ENCODE results near the gene ANKS1A. TPM values are rescaled to one million over a fixed set of nuclear protein-coding genes. Genes with fewer than 3 reads are reported as not detected.

Gene ANKS1A
- total RNA-seq, 2 experiments from 2014 or later, result 6.0 to 6.7 TPM

DNA sequence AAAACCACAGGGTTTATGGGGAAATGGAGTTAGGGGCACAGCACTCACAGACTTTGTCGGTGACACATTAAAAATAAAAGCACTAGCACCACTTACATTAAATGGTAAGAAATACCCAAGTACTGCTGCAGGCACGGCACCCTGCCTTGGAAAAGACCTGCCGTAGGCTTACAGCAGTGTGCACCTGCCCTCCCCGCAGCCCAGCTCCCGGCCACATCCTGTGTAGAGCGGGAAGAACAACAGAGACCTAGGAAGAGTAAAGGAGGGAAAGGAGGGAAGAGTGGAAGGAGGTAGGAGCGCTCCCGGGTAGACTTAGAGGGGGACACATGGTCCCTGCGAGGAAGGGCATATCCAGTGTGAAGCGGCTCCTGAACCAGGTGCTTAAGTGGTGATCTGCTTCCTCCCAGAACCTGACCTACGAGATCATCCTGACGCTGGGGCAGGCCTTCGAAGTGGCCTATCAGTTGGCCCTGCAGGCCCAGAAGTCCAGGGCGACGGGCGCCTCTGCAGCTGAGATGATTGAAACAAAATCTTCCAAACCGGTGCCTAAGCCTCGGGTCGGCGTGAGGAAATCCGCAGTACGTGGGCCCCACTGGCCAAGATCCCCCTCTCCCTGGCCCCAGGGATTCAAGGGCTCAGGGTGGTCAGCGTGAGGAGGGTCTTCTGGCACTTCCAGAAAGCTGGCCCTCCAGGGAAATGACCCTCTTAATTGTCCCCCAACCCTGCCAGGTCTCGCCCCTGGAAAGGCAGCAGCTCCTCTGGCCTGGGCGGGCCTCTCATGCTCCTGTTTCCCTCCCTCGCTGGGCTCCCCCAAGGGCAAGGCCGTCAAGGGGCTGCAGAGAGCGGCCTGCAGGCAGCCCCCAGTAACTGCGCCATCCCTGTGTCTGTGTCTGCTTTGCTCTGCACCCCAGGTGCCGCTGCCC is 196.6 kb downstream of the ANKS1A start:
- intact Hi-C loops (cut with micrococcal nuclease), result no loop called here
- POLR2A ChIA-PET, result no interaction called here
- no peaks in the 10 kb centered on the region for H3K4me1 Mint-ChIP-seq (ENCODE audit: low read depth)
- CTCF ChIA-PET, result interaction anchor here (0.6 kb wide), 1 partner anchor 20 kb away, joined by 3 read pairs; no protein-coding TSS in a partner anchor
- TF ChIP-seq, protein P1, sequence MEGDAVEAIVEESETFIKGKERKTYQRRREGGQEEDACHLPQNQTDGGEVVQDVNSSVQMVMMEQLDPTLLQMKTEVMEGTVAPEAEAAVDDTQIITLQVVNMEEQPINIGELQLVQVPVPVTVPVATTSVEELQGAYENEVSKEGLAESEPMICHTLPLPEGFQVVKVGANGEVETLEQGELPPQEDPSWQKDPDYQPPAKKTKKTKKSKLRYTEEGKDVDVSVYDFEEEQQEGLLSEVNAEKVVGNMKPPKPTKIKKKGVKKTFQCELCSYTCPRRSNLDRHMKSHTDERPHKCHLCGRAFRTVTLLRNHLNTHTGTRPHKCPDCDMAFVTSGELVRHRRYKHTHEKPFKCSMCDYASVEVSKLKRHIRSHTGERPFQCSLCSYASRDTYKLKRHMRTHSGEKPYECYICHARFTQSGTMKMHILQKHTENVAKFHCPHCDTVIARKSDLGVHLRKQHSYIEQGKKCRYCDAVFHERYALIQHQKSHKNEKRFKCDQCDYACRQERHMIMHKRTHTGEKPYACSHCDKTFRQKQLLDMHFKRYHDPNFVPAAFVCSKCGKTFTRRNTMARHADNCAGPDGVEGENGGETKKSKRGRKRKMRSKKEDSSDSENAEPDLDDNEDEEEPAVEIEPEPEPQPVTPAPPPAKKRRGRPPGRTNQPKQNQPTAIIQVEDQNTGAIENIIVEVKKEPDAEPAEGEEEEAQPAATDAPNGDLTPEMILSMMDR (IDR thresholded peaks at IDR 0.05), result no peak
- H3K36me3 Mint-ChIP-seq (ENCODE audit: low read depth), result peaks cover 2% of the 10 kb centered on the region
- H3K9me3 Mint-ChIP-seq, result no peaks in the 10 kb centered on the region
- DNase-seq (no peak), ATAC-seq (no peak)
- H3K4me3 Mint-ChIP-seq, result no peak overlapping the region
- H3K27ac Mint-ChIP-seq, result no peak overlapping the region
- no peaks in the 10 kb centered on the region for H3K27me3 Mint-ChIP-seq

DNA sequence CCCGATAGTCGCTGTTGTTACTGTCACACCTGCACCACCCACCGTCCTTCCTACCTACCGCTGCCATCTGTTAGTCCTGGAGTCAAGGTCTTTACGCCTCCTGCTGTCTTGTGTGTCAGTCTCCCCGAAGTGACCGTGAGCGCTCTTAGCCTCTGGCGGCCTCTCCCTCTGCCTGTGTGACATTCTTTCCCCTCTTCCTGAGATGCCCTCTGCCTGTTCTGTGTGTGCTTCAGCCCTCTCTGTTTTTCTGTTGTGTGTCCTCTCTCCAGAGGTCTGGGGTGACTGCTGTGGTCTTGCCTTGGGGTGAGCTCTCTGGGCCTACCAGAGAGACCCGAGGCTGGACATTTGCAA is 197.2 kb downstream of the ANKS1A start:
- no peak for DNase-seq
- ChIA-PET POLR2A (no interaction called here), CTCF (interaction anchor here (3.6 kb wide), 1 partner anchor 53 kb away, joined by 10 read pairs; no protein-coding TSS in a partner anchor)
- Mint-ChIP-seq H3K4me1 (ENCODE audit: low read depth) (no peaks in the 10 kb centered on the region), H3K27me3 (no peaks in the 10 kb centered on the region), H3K27ac (no peak overlapping the region), H3K9me3 (no peaks in the 10 kb centered on the region), H3K4me3 (no peak overlapping the region), H3K36me3 (ENCODE audit: low read depth) (peaks cover 2% of the 10 kb centered on the region)
- intact Hi-C loops (cut with micrococcal nuclease), result no loop called here
- ATAC-seq, result no peak
- TF ChIP-seq, protein P1 (IDR thresholded peaks at IDR 0.05), result no peak

DNA sequence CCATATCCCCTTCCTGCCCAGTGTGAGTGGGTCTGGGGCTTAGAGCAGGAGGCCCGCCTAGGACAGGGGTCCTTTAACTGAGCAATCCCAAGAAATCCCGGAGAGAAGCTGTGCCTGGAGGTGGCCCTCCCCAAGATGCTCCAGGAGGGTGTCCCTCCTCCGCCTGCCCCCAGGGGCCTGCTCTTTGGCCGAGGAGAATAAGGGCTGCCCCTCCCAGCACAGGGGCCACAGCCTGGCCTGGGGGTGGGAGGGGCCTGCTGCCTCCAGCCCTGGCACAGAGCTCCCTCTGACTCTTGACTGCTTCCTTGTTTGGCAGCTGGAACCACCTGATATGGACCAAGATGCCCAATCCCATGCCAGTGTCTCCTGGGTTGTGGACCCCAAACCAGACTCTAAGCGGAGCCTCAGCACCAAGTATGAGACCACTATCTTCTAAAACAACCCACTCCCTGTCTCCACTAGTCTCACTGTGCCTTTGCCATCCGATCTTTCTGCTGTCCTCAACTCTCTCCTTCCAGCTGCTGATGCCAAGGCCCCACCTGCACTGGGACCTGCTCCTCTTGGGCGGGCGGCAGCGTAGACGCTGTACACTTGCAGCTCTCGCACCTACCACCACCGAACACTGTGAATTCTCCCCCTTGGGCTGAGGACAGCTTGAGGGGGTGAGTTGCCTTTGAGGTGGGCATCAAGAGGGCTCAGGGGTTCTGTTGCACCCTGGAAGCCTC is 197.7 kb downstream of the ANKS1A start:
- H3K27ac Mint-ChIP-seq, result no peak overlapping the region
- H3K27me3 Mint-ChIP-seq, result no peaks in the 10 kb centered on the region
- DNase-seq, result no peak
- TF ChIP-seq, protein P1 (IDR thresholded peaks at IDR 0.05), result no peak
- ChIA-PET CTCF (interaction anchor here (3.6 kb wide), 1 partner anchor 53 kb away, joined by 10 read pairs; no protein-coding TSS in a partner anchor), POLR2A (no interaction called here)
- intact Hi-C loops (cut with micrococcal nuclease), result no loop called here
- no peak overlapping the region for H3K4me3 Mint-ChIP-seq
- no peak for ATAC-seq
- H3K4me1 Mint-ChIP-seq (ENCODE audit: low read depth), result no peaks in the 10 kb centered on the region
- H3K9me3 Mint-ChIP-seq, result no peaks in the 10 kb centered on the region
- peaks cover 2% of the 10 kb centered on the region for H3K36me3 Mint-ChIP-seq (ENCODE audit: low read depth)

DNA sequence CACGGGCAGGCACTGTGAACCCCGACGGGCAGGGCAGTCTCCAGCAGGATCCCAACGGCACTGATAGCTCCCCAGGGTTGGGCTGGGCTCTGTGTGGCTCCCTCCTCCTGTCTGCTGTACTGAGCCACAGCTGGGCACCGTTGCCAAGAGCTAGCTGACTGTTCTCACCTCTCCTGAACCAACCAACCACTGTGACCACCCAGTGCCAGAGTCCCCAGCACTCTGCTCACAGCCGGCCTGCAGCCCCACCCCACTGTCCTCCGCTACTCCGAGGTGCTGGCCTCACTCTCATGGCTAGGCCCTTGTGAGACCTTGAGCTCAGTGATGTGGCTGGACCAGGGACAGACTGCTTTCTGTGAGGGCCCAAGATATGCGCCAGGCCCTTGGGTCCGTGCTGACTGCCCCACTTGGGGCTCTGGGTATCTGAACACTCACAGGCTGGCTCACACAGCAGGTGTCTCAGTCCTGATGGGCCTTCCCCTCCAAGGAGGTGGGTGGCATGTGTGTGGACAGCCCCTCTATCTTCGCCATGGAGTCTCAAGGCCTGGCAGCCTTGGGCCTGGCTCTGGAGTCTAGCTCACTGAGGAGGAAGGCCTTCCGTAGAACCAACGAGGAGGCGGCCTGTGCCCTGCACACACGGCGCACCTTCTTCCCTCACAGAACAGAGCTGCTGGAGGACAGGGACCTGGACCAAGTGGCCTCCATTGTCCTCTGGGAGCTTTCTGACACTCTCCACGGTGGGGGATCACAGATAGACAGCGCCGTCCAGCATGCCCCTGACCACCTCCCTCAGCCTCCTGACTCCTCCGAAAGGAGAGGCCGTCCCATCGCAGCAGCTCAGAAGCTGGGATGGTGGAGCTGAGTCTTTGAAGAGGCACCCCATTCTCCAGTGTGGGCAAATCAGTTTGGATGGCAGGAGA is 198.6 kb downstream of the ANKS1A start:
- ATAC-seq, result no peak
- Mint-ChIP-seq H3K27me3 (no peaks in the 10 kb centered on the region), H3K4me3 (no peak overlapping the region), H3K27ac (no peak overlapping the region), H3K36me3 (ENCODE audit: low read depth) (peaks cover 2% of the 10 kb centered on the region), H3K4me1 (ENCODE audit: low read depth) (no peaks in the 10 kb centered on the region), H3K9me3 (no peaks in the 10 kb centered on the region)
- CTCF ChIA-PET, result interaction anchor here (3.6 kb wide), 1 partner anchor 52 kb away, joined by 10 read pairs; no protein-coding TSS in a partner anchor
- DNase-seq, result no peak
- TF ChIP-seq, protein P1 (IDR thresholded peaks at IDR 0.05), result no peak
- intact Hi-C loops (cut with micrococcal nuclease), result no loop called here
- POLR2A ChIA-PET, result no interaction called here

Measured in activated CD8-positive, alpha-beta T cell treated with anti-CD3 and anti-CD28 coated beads for 36 hours (primary cell).